Mesendoderm (in vitro differentiated cells): Measurements from ENCODE around the gene SLC37A2. TPM values are rescaled to one million over a fixed set of nuclear protein-coding genes. Genes with fewer than 3 reads are reported as not detected.
"Not testable (repeated sequence)": the region's sequence is repeated elsewhere in the genome, so short reads cannot be mapped to it uniquely, and the experiment has no call there.

Source experiments
- DNase-seq: peaks from one replicate; pipeline ENCODE4 v3.0.0; 2013
- H2AK5ac ChIP-seq: 2 replicates; pipeline ENCODE4 v1.6.1; 2013; ENCODE audit warnings: low read length, inconsistent platforms
- H2BK120ac ChIP-seq: 2 replicates; pipeline ENCODE4 v1.6.1; 2013; ENCODE audit warnings: low read depth, mild to moderate bottlenecking, low read length, moderate library complexity, mixed read lengths
- H2BK15ac ChIP-seq: replicated peaks from 2 replicates; pipeline ENCODE4 v1.6.1; 2013; ENCODE audit warnings: low read depth, mild to moderate bottlenecking, moderate library complexity
- H2BK5ac ChIP-seq: 2 replicates; pipeline ENCODE4 v1.6.1; 2013; ENCODE audit warnings: low read length, inconsistent platforms
- H3K18ac ChIP-seq: 2 replicates; pipeline ENCODE4 v1.6.1; 2013; ENCODE audit warnings: mild to moderate bottlenecking, low read length, mixed read lengths
- H3K23ac ChIP-seq: one replicate; pipeline ENCODE4 v1.6.1; 2013; ENCODE audit warnings: low read length
- H3K27ac ChIP-seq: 2 replicates; pipeline ENCODE4 v1.5.1; 2013; ENCODE audit warnings: low read depth, mild to moderate bottlenecking, inconsistent platforms, low read length, moderate library complexity
- H3K27me3 ChIP-seq: 2 replicates; pipeline ENCODE4 v1.6.1; 2013; ENCODE audit warnings: low read length, control low read depth, mild to moderate bottlenecking, inconsistent platforms; ENCODE audit not compliant: insufficient read depth, poor library complexity
- H3K36me3 ChIP-seq: 2 replicates; pipeline ENCODE4 v1.6.1; 2013; ENCODE audit warnings: low read length, inconsistent platforms; ENCODE audit not compliant: control insufficient read depth, insufficient read depth
- H3K4ac ChIP-seq: one replicate; pipeline ENCODE4 v1.6.1; 2013; ENCODE audit warnings: low read depth, mild to moderate bottlenecking, low read length, moderate library complexity
- H3K4me1 ChIP-seq: 2 replicates; pipeline ENCODE4 v1.6.1; 2013; ENCODE audit warnings: low read depth, low read length, inconsistent platforms; ENCODE audit not compliant: control insufficient read depth
- H3K4me2 ChIP-seq: 2 replicates; pipeline ENCODE4 v1.6.1; 2013; ENCODE audit warnings: low read length
- H3K4me3 ChIP-seq: 2 replicates; pipeline ENCODE4 v1.5.1; 2013; ENCODE audit warnings: mild to moderate bottlenecking, low read length
- H3K56ac ChIP-seq: one replicate; pipeline ENCODE4 v1.6.1; 2013; ENCODE audit warnings: low read length
- H3K79me1 ChIP-seq: 2 replicates; pipeline ENCODE4 v1.6.1; 2013; ENCODE audit warnings: low read length, inconsistent platforms
- H3K79me2 ChIP-seq: 2 replicates; pipeline ENCODE4 v1.6.1; 2013; ENCODE audit warnings: mild to moderate bottlenecking, low read length; ENCODE audit not compliant: control insufficient read depth, insufficient read depth
- H3K9ac ChIP-seq: 2 replicates; pipeline ENCODE4 v1.6.1; 2013; ENCODE audit warnings: low read length, inconsistent platforms
- H4K5ac ChIP-seq: one replicate; pipeline ENCODE4 v1.6.1; 2013; ENCODE audit warnings: low read length
- H4K8ac ChIP-seq: one replicate; pipeline ENCODE4 v1.6.1; 2013; ENCODE audit warnings: low read depth, mild to moderate bottlenecking, control low read depth, low read length, moderate library complexity
- WGBS: extraction: QIAGEN DNeasy Blood & Tissue Kit; methylation state at CpG from one replicate; pipeline ENCODE4 v1.1.7; 2013; ENCODE audit warnings: low lambda C conversion rate, missing lambda C conversion rate; ENCODE audit not compliant: insufficient coverage; ENCODE audit errors: extremely low coverage; 5-methylcytosine and 5-hydroxymethylcytosine counted together
- polyA plus RNA-seq, 2 experiments: library from polyadenylated mRNA; stranded (reverse); fragments of 200-250 nt; gene quantifications; one replicate each; pipeline ENCODE4 v1.2.3, GENCODE V29; 2013

The SLC37A2 gene
- 0.14 TPM for polyA plus RNA-seq (2013, experiment 1 of 2)
- polyA plus RNA-seq (2013, experiment 2 of 2) = 0.21 TPM

- Histone ChIP-seq H3K36me3 (no peaks in the 10 kb centered on the region), H3K18ac (no peak within 1 kb of the TSS), H3K4ac (no peak within 1 kb of the TSS), H3K4me1 (peaks cover under 1% of the 10 kb centered on the region), H2AK5ac (no peak within 1 kb of the TSS), H4K8ac (no peak within 1 kb of the TSS), H3K23ac (peak within 1 kb of the TSS; percentile 66), H4K5ac (no peak within 1 kb of the TSS), H3K4me3 (peak within 1 kb of the TSS; percentile 70), H3K27ac (no peak within 1 kb of the TSS), H3K79me1 (no peaks in the 10 kb centered on the region), H3K4me2 (peak within 1 kb of the TSS; percentile 95), H3K56ac (peak within 1 kb of the TSS; percentile 87), H3K9ac (peak within 1 kb of the TSS; percentile 80), H3K79me2 (no peaks in the 10 kb centered on the region), H2BK15ac (no peak within 1 kb of the TSS), H2BK5ac (no peak within 1 kb of the TSS), H2BK120ac (no peak within 1 kb of the TSS), H3K27me3 (no peaks in the 10 kb centered on the region)
- DNase-seq = peak; percentile 75
- WGBS = no CpG with 5 or more reads among the region's 46 CpGs
Observed at GRCh38 chr11:125062931-125063428, at the start of gene SLC37A2. SLC37A2 (plus strand) TSS chr11:125063305; CDS start chr11:125063368, 63 bp downstream.

- no peak overlapping the region for H2BK15ac ChIP-seq
- H3K4me1 ChIP-seq = no peaks in the 10 kb centered on the region
- no peak overlapping the region for H3K4me3 ChIP-seq
- H3K27ac ChIP-seq = no peak overlapping the region
- H3K36me3 ChIP-seq = no peaks in the 10 kb centered on the region
- no peak overlapping the region for H2AK5ac ChIP-seq
- no peak overlapping the region for H2BK120ac ChIP-seq
- H3K79me2 ChIP-seq = no peaks in the 10 kb centered on the region
- no peak overlapping the region for H3K4ac ChIP-seq
- no peak overlapping the region for H3K18ac ChIP-seq
- H3K4me2 ChIP-seq = no peak overlapping the region
- no peak overlapping the region for H4K8ac ChIP-seq
- H3K27me3 ChIP-seq = no peaks in the 10 kb centered on the region
- no peak overlapping the region for H4K5ac ChIP-seq
- H3K56ac ChIP-seq = no peak overlapping the region
- no peak for DNase-seq
- no peak overlapping the region for H3K9ac ChIP-seq
- no peak overlapping the region for H3K23ac ChIP-seq
- no peaks in the 10 kb centered on the region for H3K79me1 ChIP-seq
- H2BK5ac ChIP-seq = no peak overlapping the region
Observed at GRCh38 chr11:125016413-125016812, 46.7 kb upstream of the SLC37A2 start.

GRCh38 chr11:125020342-125020741 is 42.8 kb upstream of the SLC37A2 start:
- Histone ChIP-seq H3K18ac (no peak overlapping the region), H3K4ac (no peak overlapping the region), H3K23ac (no peak overlapping the region), H3K27me3 (no peaks in the 10 kb centered on the region), H2BK5ac (no peak overlapping the region), H3K4me2 (no peak overlapping the region), H3K4me1 (no peaks in the 10 kb centered on the region), H4K5ac (no peak overlapping the region), H2BK15ac (no peak overlapping the region), H3K9ac (no peak overlapping the region), H4K8ac (no peak overlapping the region), H3K79me2 (no peaks in the 10 kb centered on the region), H3K79me1 (no peaks in the 10 kb centered on the region), H2BK120ac (no peak overlapping the region), H3K4me3 (no peak overlapping the region), H3K56ac (no peak overlapping the region), H3K27ac (no peak overlapping the region), H3K36me3 (no peaks in the 10 kb centered on the region), H2AK5ac (no peak overlapping the region)
- no peak for DNase-seq
- no CpG with 5 or more reads among the region's 2 CpGs for WGBS

GRCh38 chr11:125022551-125022950 is 40.6 kb upstream of the SLC37A2 start:
- Histone ChIP-seq H3K4ac (no peak overlapping the region), H3K27me3 (no peaks in the 10 kb centered on the region), H3K9ac (no peak overlapping the region), H3K23ac (no peak overlapping the region), H3K56ac (no peak overlapping the region), H2BK5ac (no peak overlapping the region), H3K4me3 (no peak overlapping the region), H3K18ac (no peak overlapping the region), H3K4me2 (no peak overlapping the region), H4K5ac (no peak overlapping the region), H3K27ac (no peak overlapping the region), H3K36me3 (no peaks in the 10 kb centered on the region), H4K8ac (no peak overlapping the region), H2BK15ac (no peak overlapping the region), H3K79me1 (no peaks in the 10 kb centered on the region), H2BK120ac (no peak overlapping the region), H3K4me1 (no peaks in the 10 kb centered on the region), H3K79me2 (no peaks in the 10 kb centered on the region), H2AK5ac (no peak overlapping the region)
- DNase-seq = no peak

GRCh38 chr11:125025968-125026367 is 37.1 kb upstream of the SLC37A2 start:
- no peak overlapping the region for H3K23ac ChIP-seq
- H3K27ac ChIP-seq = no peak overlapping the region
- no peak overlapping the region for H2BK120ac ChIP-seq
- H4K5ac ChIP-seq = no peak overlapping the region
- DNase-seq = no peak
- H3K4ac ChIP-seq = no peak overlapping the region
- no peak overlapping the region for H3K56ac ChIP-seq
- H3K4me1 ChIP-seq = no peaks in the 10 kb centered on the region
- no peak overlapping the region for H3K9ac ChIP-seq
- H4K8ac ChIP-seq = no peak overlapping the region
- H3K4me3 ChIP-seq = no peak overlapping the region
- H2BK15ac ChIP-seq = no peak overlapping the region
- no peak overlapping the region for H3K4me2 ChIP-seq
- no peaks in the 10 kb centered on the region for H3K36me3 ChIP-seq
- H3K18ac ChIP-seq = no peak overlapping the region
- H3K79me1 ChIP-seq = no peaks in the 10 kb centered on the region
- no peaks in the 10 kb centered on the region for H3K79me2 ChIP-seq
- H2BK5ac ChIP-seq = no peak overlapping the region
- H2AK5ac ChIP-seq = no peak overlapping the region
- no peaks in the 10 kb centered on the region for H3K27me3 ChIP-seq
- no CpG with 5 or more reads among the region's 2 CpGs for WGBS

- not testable (repeated sequence) for H4K8ac ChIP-seq
Observed at GRCh38 chr11:125029431-125029830, 33.7 kb upstream of the SLC37A2 start.

More at GRCh38 chr11:125029431-125029830, 33.7 kb upstream of the SLC37A2 start:
- H2AK5ac ChIP-seq, H3K36me3 ChIP-seq, H3K4me2 ChIP-seq, H3K56ac ChIP-seq, H2BK120ac ChIP-seq, H3K9ac ChIP-seq, H3K79me1 ChIP-seq, H3K18ac ChIP-seq, H3K79me2 ChIP-seq, H3K23ac ChIP-seq, DNase-seq, H3K4ac ChIP-seq, H2BK15ac ChIP-seq, H2BK5ac ChIP-seq, H3K27ac ChIP-seq, H3K27me3 ChIP-seq, H4K5ac ChIP-seq, H3K4me3 ChIP-seq, H3K4me1 ChIP-seq: not testable (repeated sequence)
- no CpG with 5 or more reads among the region's 1 CpG for WGBS
